Measurements from ENCODE around the gene ST8SIA1. TPM values are rescaled to one million over a fixed set of nuclear protein-coding genes. Genes with fewer than 3 reads are reported as not detected.
"Not testable (repeated sequence)": the region's sequence is repeated elsewhere in the genome, so short reads cannot be mapped to it uniquely, and the experiment has no call there.

The ST8SIA1 gene
- total RNA-seq, 2 donors from 2014 or later = 1.2 to 2.7 TPM

DNA sequence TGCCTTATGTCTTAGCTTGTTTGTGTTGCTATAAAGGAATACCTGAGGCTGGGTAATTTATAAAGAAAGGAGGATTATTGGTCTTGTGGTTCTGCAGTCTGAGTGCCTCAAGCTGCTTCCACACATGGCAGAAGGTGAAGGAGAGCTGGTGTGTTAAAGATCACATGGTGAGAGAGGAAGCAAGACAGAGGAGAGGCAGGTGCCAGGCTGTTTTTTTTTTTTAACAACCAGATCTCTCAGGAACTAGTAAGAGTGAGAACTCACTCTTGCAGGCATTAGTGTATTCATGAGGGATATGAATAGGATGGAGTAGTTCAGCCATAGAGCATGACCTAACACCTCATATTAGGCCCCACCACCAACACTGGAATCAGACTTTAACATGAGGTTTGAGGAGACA is 165.1 kb downstream of the ST8SIA1 start:
- Histone ChIP-seq H3K36me3 (no peaks in the 10 kb centered on the region), H3K27ac (no peak overlapping the region), H3K9ac (ENCODE audit: low read depth in 2 of 2, low read length in 2 of 2) (no peak overlapping the region), H3K27me3 (no peaks in the 10 kb centered on the region), H3K4me3 (no peak overlapping the region), H3K9me3 (no peaks in the 10 kb centered on the region), H3K4me1 (no peaks in the 10 kb centered on the region)
- intact Hi-C loops (cut with DNase I) = no loop called here
- TF ChIP-seq, protein P1, sequence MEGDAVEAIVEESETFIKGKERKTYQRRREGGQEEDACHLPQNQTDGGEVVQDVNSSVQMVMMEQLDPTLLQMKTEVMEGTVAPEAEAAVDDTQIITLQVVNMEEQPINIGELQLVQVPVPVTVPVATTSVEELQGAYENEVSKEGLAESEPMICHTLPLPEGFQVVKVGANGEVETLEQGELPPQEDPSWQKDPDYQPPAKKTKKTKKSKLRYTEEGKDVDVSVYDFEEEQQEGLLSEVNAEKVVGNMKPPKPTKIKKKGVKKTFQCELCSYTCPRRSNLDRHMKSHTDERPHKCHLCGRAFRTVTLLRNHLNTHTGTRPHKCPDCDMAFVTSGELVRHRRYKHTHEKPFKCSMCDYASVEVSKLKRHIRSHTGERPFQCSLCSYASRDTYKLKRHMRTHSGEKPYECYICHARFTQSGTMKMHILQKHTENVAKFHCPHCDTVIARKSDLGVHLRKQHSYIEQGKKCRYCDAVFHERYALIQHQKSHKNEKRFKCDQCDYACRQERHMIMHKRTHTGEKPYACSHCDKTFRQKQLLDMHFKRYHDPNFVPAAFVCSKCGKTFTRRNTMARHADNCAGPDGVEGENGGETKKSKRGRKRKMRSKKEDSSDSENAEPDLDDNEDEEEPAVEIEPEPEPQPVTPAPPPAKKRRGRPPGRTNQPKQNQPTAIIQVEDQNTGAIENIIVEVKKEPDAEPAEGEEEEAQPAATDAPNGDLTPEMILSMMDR (IDR thresholded peaks at IDR 0.05) = no peak
- DNase-seq = no peak

DNA sequence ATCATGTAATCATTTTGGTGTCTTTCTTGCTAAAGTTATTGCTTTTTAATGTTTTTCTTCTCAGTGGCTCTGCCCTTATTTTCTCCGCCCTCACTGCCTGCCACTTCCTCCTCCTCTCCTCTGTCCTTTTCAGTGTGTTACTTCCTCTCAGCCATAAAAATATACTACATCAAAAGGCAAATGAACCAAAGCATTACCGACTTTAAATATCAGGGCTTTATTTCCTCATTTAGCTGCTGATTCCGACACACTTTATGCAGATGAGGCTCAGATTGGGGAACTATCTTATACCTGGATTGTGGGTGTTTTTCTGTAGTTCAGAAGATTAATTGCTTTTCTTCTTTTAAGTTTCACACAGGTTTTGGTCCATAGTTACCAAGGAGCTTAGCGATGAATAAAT is 170.4 kb downstream of the ST8SIA1 start:
- no peak for DNase-seq
- TF ChIP-seq, protein P1 (IDR thresholded peaks at IDR 0.05) = no peak
- intact Hi-C loops (cut with DNase I) = no loop called here

DNA sequence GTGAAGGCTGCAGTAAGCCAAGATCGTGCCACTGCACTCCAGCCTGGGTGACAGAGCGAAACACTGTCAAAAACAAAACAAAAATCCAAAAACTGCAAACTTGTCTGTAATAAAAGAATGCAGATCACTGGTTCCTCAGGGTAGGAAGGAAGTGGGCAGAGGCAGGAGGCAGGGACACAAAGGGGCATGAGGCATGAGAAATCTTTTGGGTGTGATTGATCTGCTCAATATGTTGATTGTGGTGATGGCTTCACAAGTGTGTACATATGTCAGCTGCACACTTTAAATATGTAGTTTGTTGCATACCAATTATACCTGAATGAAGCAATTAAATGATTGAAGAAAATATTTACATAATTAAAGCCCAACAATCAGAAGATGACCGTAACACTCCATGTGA is 170.9 kb downstream of the ST8SIA1 start:
- no peaks in the 10 kb centered on the region for H3K27me3 ChIP-seq
- H3K36me3 ChIP-seq = no peaks in the 10 kb centered on the region
- no peak overlapping the region for H3K27ac ChIP-seq
- no peak overlapping the region for H3K4me3 ChIP-seq
- intact Hi-C loops (cut with DNase I) = no loop called here
- H3K9ac ChIP-seq (ENCODE audit: low read depth in 2 of 2, low read length in 2 of 2) = no peak overlapping the region
- H3K4me1 ChIP-seq = no peaks in the 10 kb centered on the region
- TF ChIP-seq, protein P1 (IDR thresholded peaks at IDR 0.05) = no peak
- DNase-seq = no peak
- H3K9me3 ChIP-seq = no peaks in the 10 kb centered on the region

More for the DNA sequence above, 170.4 kb downstream of the ST8SIA1 start:
- no peak overlapping the region for H3K9ac ChIP-seq (ENCODE audit: low read depth in 2 of 2, low read length in 2 of 2)
- H3K4me3 ChIP-seq = no peak overlapping the region
- H3K4me1 ChIP-seq = no peaks in the 10 kb centered on the region
- peak overlapping the region; percentile 7 for H3K27ac ChIP-seq
- H3K9me3 ChIP-seq = no peaks in the 10 kb centered on the region
- no peaks in the 10 kb centered on the region for H3K36me3 ChIP-seq
- no peaks in the 10 kb centered on the region for H3K27me3 ChIP-seq

DNA sequence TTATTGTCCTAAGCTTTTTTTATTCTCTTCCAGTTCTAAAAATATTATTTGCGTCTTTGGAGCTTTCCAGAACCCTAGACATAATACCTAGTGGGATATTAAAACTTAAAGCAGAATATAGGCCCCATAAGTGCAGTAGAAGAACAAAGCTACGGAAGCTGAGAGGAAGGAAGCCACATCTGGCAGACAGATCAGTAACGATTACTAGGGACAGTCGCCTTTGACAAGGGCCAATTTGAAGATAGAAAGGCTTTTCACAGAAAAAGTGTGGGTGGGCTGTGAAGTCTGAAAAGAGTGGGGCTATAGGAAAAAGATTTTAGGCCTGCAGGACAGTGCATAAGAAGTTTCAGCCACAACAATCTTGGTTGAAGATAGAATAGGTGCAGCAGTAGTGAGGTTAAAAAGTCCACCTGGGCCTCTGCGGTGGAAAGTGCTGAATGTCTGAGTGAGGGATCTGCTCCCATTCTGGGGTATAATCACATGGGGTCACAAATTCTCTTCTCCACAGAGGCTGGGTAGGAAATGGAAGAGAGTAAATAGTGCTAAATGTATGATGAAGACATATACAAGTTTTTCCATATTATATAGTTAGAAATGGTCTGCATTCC is 174.0 kb downstream of the ST8SIA1 start:
- intact Hi-C loops (cut with DNase I) = no loop called here
- Histone ChIP-seq H3K4me1 (no peaks in the 10 kb centered on the region), H3K9ac (ENCODE audit: low read depth in 2 of 2, low read length in 2 of 2) (no peak overlapping the region), H3K27ac (no peak overlapping the region), H3K27me3 (no peaks in the 10 kb centered on the region), H3K9me3 (no peaks in the 10 kb centered on the region), H3K36me3 (no peaks in the 10 kb centered on the region), H3K4me3 (no peak overlapping the region)
- DNase-seq = no peak
- TF ChIP-seq, protein P1 (IDR thresholded peaks at IDR 0.05) = no peak

DNA sequence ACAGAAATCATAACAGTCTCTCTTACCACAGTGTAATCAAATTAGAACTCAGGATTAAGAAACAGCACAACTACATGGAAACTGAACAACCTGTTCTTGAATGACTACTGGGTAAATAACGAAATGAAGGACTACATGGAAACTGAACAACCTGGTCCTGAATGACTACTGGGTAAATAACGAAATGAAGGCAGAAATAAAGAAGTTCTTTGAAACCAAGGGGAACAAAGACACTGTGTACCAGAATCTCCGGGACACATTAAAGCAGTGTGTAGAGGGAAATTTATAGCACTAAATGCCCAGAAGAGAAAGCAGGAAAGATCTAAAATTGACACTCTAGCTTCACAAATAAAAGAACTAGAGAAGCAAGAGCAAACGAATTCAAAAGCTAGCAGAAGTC is 185.2 kb downstream of the ST8SIA1 start:
- DNase-seq; H3K27ac ChIP-seq; H3K27me3 ChIP-seq; H3K36me3 ChIP-seq; H3K4me3 ChIP-seq; H3K9ac ChIP-seq (ENCODE audit: low read depth in 2 of 2, low read length in 2 of 2); H3K9me3 ChIP-seq; H3K4me1 ChIP-seq; intact Hi-C loops (cut with DNase I): not testable (repeated sequence)

DNA sequence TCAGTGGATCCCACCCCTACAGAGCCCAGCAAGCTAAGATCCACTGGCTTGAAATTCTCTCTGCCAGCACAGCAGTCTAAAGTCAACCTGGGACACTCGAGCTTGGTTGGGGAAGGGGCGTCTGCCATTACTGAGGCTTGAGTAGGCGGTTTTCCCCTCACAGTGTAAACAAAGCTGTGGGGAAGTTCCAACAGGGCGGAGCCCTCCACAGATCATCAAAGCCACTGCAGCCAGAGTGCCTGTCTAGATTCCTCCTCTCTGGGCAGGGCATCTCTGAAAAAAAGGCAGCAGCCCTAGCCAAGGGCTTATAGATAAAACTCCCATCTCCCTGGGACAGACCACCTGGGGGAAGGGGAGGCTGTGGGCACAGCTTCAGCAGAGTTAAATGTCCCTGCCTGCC is 187.8 kb downstream of the ST8SIA1 start:
- H3K4me1 ChIP-seq; H3K4me3 ChIP-seq; H3K9me3 ChIP-seq; H3K27me3 ChIP-seq; H3K27ac ChIP-seq; H3K9ac ChIP-seq (ENCODE audit: low read depth in 2 of 2, low read length in 2 of 2); intact Hi-C loops (cut with DNase I); DNase-seq; H3K36me3 ChIP-seq: not testable (repeated sequence)

Other genes starting within 250 kb of the ST8SIA1 start
- 10 to 100 TPM; 38.9 to 46.0 TPM for gene C2CD5, start 209.8 kb upstream of the ST8SIA1 start, total RNA-seq